GM18519 (cell line): Measurements from ENCODE around the gene ZNF175.

ENCODE experiments used
- ATAC-seq: cut with Tn5 transposase; IDR thresholded peaks from one replicate; pipeline ENCODE4 v1.9.1; 2021; ENCODE audit warnings: mild to moderate bottlenecking, moderate library complexity; ENCODE audit not compliant: unreplicated experiment, low FRiP score

ZNF175 gene

GRCh38 chr19:51570962-51571575 lies at the start of gene ZNF175:
Gene ZNF175, plus strand, starts transcription at chr19:51571283. Its CDS starts 2,047 bp downstream, at chr19:51573330.
- peak; percentile 61 for ATAC-seq

GRCh38 chr19:51521357-51521756 lies 49.7 kb upstream of the ZNF175 start:
- no peak for ATAC-seq

- no peak for ATAC-seq
These were observed 49.3 kb upstream of the ZNF175 start for GRCh38 chr19:51521781-51522180.

- no peak for ATAC-seq
These were observed 46.3 kb upstream of the ZNF175 start for GRCh38 chr19:51524666-51525264.

GRCh38 chr19:51525651-51526050 lies 45.4 kb upstream of the ZNF175 start:
- ATAC-seq = no peak

- ATAC-seq = no peak
These were observed 41.8 kb upstream of the ZNF175 start for GRCh38 chr19:51529301-51529700.

GRCh38 chr19:51530616-51531015 lies 40.5 kb upstream of the ZNF175 start:
- ATAC-seq = no peak

- ATAC-seq = no peak
These were observed 39.5 kb upstream of the ZNF175 start, which contains the start of gene SIGLEC6 for GRCh38 chr19:51531349-51532315. Gene SIGLEC6, minus strand, starts transcription at chr19:51531670. Its CDS starts 22 bp downstream, at chr19:51531648.

GRCh38 chr19:51535535-51535934 lies 35.5 kb upstream of the ZNF175 start:
- no peak for ATAC-seq

GRCh38 chr19:51539821-51540366 lies 31.2 kb upstream of the ZNF175 start:
- no peak for ATAC-seq

GRCh38 chr19:51541458-51542357 lies 29.4 kb upstream of the ZNF175 start:
- no peak for ATAC-seq

- no peak for ATAC-seq
These were observed 28.4 kb upstream of the ZNF175 start for GRCh38 chr19:51542699-51543098.

GRCh38 chr19:51544038-51544437 lies 27.0 kb upstream of the ZNF175 start:
- no peak for ATAC-seq

- no peak for ATAC-seq
These were observed 24.9 kb upstream of the ZNF175 start for GRCh38 chr19:51546107-51546649.

- no peak for ATAC-seq
These were observed 24.3 kb upstream of the ZNF175 start for GRCh38 chr19:51546650-51547396.

- ATAC-seq = no peak
These were observed 23.5 kb upstream of the ZNF175 start for GRCh38 chr19:51547397-51548212.

- ATAC-seq = no peak
These were observed 22.9 kb upstream of the ZNF175 start for GRCh38 chr19:51548213-51548651.

GRCh38 chr19:51548891-51549305 lies 22.2 kb upstream of the ZNF175 start:
- no peak for ATAC-seq
